HepG2 (cell line): Measurements from ENCODE around the gene CACNB4. TPM values are rescaled to one million over a fixed set of nuclear protein-coding genes. Genes with fewer than 3 reads are reported as not detected.

Experiments used
- ATAC-seq: fragments of 200-7000 bp; cut with Tn5 transposase; 3 replicates; pipeline ENCODE4 v1.9.1; 2020; ENCODE audit warnings: mild to moderate bottlenecking, moderate library complexity
- BruUV-seq: library from RNA; stranded (reverse); fragments of 400-500 nt; replicated peaks from 2 replicates; lab custom pipeline; 2021; lab: Mats Ljungman, UMichigan
- CTCF ChIA-PET: fragments of 300-600 bp; formaldehyde crosslinking; extraction: SDS; loops from one replicate; lab custom pipeline; 2021; ENCODE audit warnings: low total read pairs, inconsistent platforms, low intra/inter-chr PET ratio; lab: Yijun Ruan, JAX
- POLR2A ChIA-PET: fragments of 350-600 bp; sonication (Branson Sonifier 250); formaldehyde crosslinking; loops from one replicate; lab custom pipeline; 2020; ENCODE audit warnings: antibody characterized with exemption, inconsistent platforms; lab: Yijun Ruan, JAX
- DNase-seq: peaks from one replicate; pipeline ENCODE4 v3.0.0-alpha.2; 2015; ENCODE audit warnings: low spot score
- FAIRE-seq: peaks from 3 replicates; lab custom pipeline; 2011; peaks lifted over from hg19 to GRCh38; lab: Jason Lieb, UNC
- H2AFZ ChIP-seq: one replicate; pipeline ENCODE4 v1.6.1; 2011; ENCODE audit warnings: low read length, inconsistent platforms
- H3K27ac ChIP-seq: fragments of 300-600 bp; 3 replicates; pipeline ENCODE4 v1.8.0; 2011; ENCODE audit warnings: mixed run types, mild to moderate bottlenecking, mixed read lengths, low read length, inconsistent platforms; ENCODE audit not compliant: insufficient read depth; ENCODE audit errors: extremely low read length
- H3K27me3 ChIP-seq, 2 experiments: fragments of 200-600 bp in 1 of 2; 2 replicates in 1 of 2; 3 replicates in 1 of 2; pipeline versions ENCODE4 v1.6.0 to v1.8.0; 2011; ENCODE audit warnings: low read length in 2 of 2, mild to moderate bottlenecking in 2 of 2, moderate library complexity in 2 of 2, inconsistent platforms in 1 of 2; ENCODE audit not compliant: insufficient read depth in 2 of 2, control insufficient read depth in 1 of 2
- H3K36me3 ChIP-seq, 2 experiments: fragments of 200-600 bp in 1 of 2; replicated peaks in 1 of 2; 2 replicates in 1 of 2; 3 replicates in 1 of 2; pipeline versions ENCODE4 v1.5.1 to v1.8.0; 2011; ENCODE audit warnings: low read length in 2 of 2, inconsistent platforms in 1 of 2; ENCODE audit not compliant: insufficient read depth in 2 of 2, control insufficient read depth in 1 of 2
- H3K4me1 ChIP-seq: 2 replicates; pipeline ENCODE4 v1.5.1; 2012; ENCODE audit warnings: low read length, inconsistent platforms; ENCODE audit not compliant: insufficient read depth
- H3K4me2 ChIP-seq: 2 replicates; pipeline ENCODE4 v1.6.0; 2011; ENCODE audit warnings: low read depth, low read length, inconsistent platforms
- H3K4me3 ChIP-seq, 3 experiments: fragments of 200-600 bp in 1 of 3; sonication (generic), shearing (Covaris generic) in 1 of 3; replicated peaks in 1 of 3; 2 replicates each; pipeline ENCODE4 v1.5.1; 2011 to 2016; ENCODE audit warnings: low read length in 3 of 3, inconsistent platforms in 2 of 3, low read depth in 2 of 3, mild to moderate bottlenecking in 2 of 3, control low read depth in 1 of 3, mixed read lengths in 1 of 3; ENCODE audit not compliant: insufficient read depth in 1 of 3
- H3K79me2 ChIP-seq: one replicate; pipeline ENCODE4 v1.6.1; 2011; ENCODE audit warnings: low read length, inconsistent platforms; ENCODE audit not compliant: insufficient read depth
- H3K9ac ChIP-seq: 2 replicates; pipeline ENCODE4 v1.6.0; 2011; ENCODE audit warnings: mild to moderate bottlenecking, low read depth, low read length, inconsistent platforms; ENCODE audit not compliant: insufficient read depth
- H3K9me3 ChIP-seq: 2 replicates; pipeline ENCODE4 v1.5.1; 2012; ENCODE audit warnings: mild to moderate bottlenecking, low read length
- H4K20me1 ChIP-seq: 2 replicates; pipeline ENCODE4 v1.6.0; 2011; ENCODE audit warnings: inconsistent platforms, mild to moderate bottlenecking, low read length, moderate library complexity; ENCODE audit not compliant: insufficient read depth
- ATAD3A ChIP-seq: sonication (generic); formaldehyde crosslinking; IDR thresholded peaks from 2 replicates; pipeline ENCODE4 v1.4.0; 2020; ENCODE audit warnings: missing genetic modification reagents
- HNF1A ChIP-seq, 2 experiments: sonication (generic) in 1 of 2; formaldehyde crosslinking in 1 of 2; IDR thresholded peaks; 2 replicates each; pipeline versions ENCODE4 v1.4.0 to v1.6.1; 2016 to 2020; ENCODE audit warnings: borderline replicate concordance in 1 of 2, low read depth in 1 of 2, mild to moderate bottlenecking in 1 of 2, missing genetic modification reagents in 1 of 2
- PPARG ChIP-seq: conservative IDR thresholded peaks from 2 replicates; pipeline ENCODE4 v1.6.1; 2016; ENCODE audit warnings: missing biosample characterization, missing genetic modification reagents
- SP4 ChIP-seq: sonication (generic); formaldehyde crosslinking; IDR thresholded peaks from 2 replicates; pipeline ENCODE4 v1.8.1; 2023; ENCODE audit warnings: mild to moderate bottlenecking, missing genetic modification reagents
- TEF ChIP-seq: sonication (generic); formaldehyde crosslinking; IDR thresholded peaks from 2 replicates; pipeline ENCODE4 v1.5.0; 2020; ENCODE audit warnings: missing genetic modification reagents
- ZBED4 ChIP-seq: sonication (generic); formaldehyde crosslinking; IDR thresholded peaks from 2 replicates; pipeline ENCODE4 v1.4.0; 2020; ENCODE audit warnings: missing genetic modification reagents, borderline replicate concordance
- ZBTB39 ChIP-seq: sonication (generic); formaldehyde crosslinking; IDR thresholded peaks from 2 replicates; pipeline ENCODE4 v1.5.0; 2020; ENCODE audit warnings: missing genetic modification reagents
- ZNF280D ChIP-seq: sonication (generic); formaldehyde crosslinking; IDR thresholded peaks from 2 replicates; pipeline ENCODE4 v1.5.1; 2020; ENCODE audit warnings: mild to moderate bottlenecking, missing genetic modification reagents
- ZNF83 ChIP-seq: sonication (generic); formaldehyde crosslinking; IDR thresholded peaks from 2 replicates; pipeline ENCODE4 v1.4.0; 2020; ENCODE audit warnings: missing genetic modification reagents, mild to moderate bottlenecking, borderline replicate concordance
- WGBS: methylation state at CpG from one replicate; pipeline ENCODE4 v1.1.6; 2017; ENCODE audit warnings: low lambda C conversion rate; 5-methylcytosine and 5-hydroxymethylcytosine counted together
- in situ Hi-C: cut with HindIII; loops from 2 replicates; pipeline ENCODE4 v1.10.0; 2017; ENCODE audit warnings: low pct_unique_long_range_greater_than_20kb; ENCODE audit not compliant: extremely low pct_ligation_motif_present
- intact Hi-C: fragments of 100-400 bp; cut with micrococcal nuclease; formaldehyde crosslinking; loops from one replicate; pipeline ENCODE4 v1.10.0; 2022; ENCODE audit not compliant: unreplicated experiment
- polyA plus RNA-seq, 8 experiments: library from polyadenylated mRNA; depleted of rRNA in 3 of 8; stranded (reverse) in 7 of 8; unstranded in 1 of 8; fragments of >200 nt; fragmentation: Illumina TruSeq in 4 of 8; extraction: Trizol in 4 of 8; gene quantifications; 2 replicates each; pipeline versions ENCODE4 v1.2.1 to v1.2.3, GENCODE V29; 2011 to 2016; ENCODE audit warnings: low read depth in 4 of 8, missing spikeins in 1 of 8, mixed read lengths in 1 of 8; ENCODE audit not compliant: insufficient read depth in 1 of 8
- total RNA-seq, 5 experiments: library from RNA; depleted of rRNA; stranded (reverse); fragments of >200 nt; fragmentation: Illumina TruSeq; extraction: Trizol; gene quantifications; 2 replicates each; pipeline ENCODE4 v1.2.3, GENCODE V29; 2016; ENCODE audit warnings: low read depth in 1 of 5

Gene CACNB4
- total and polyA plus RNA-seq, 2 of the 13 experiments (the other 11 are each of a cell fraction or from before 2014, with no cell fraction given), result 5.1 to 14.3 TPM

GRCh38 chr2:152058655-152059054, 40.2 kb downstream of the CACNB4 start:
- H3K9me3 ChIP-seq, result peaks cover 9% of the 10 kb centered on the region; the same call in 1 of the 2 replicates
- DNase-seq (no peak), ATAC-seq (no peak), FAIRE-seq (no peak)
- H3K36me3 ChIP-seq, result no peaks in the 10 kb centered on the region
- H3K27me3 ChIP-seq, result peaks cover 1 to 7% of the 10 kb centered on the region in 2 experiments; a peak in 2 of 5 replicates
- no peak overlapping the region for H3K27ac ChIP-seq
- H2AFZ ChIP-seq, result no peak overlapping the region
- H3K4me2 ChIP-seq, result no peak overlapping the region
- no TSS peak for BruUV-seq
- ChIA-PET CTCF (no interaction called here), POLR2A (no interaction called here)
- H3K4me1 ChIP-seq, result no peaks in the 10 kb centered on the region
- WGBS, result 0% methylated on average over 1 of the region's 1 CpG
- in situ Hi-C loops (no loop called here), intact Hi-C loops (no loop called here)
- H4K20me1 ChIP-seq, result no peaks in the 10 kb centered on the region
- no peaks in the 10 kb centered on the region for H3K79me2 ChIP-seq
- no peak overlapping the region for H3K9ac ChIP-seq
- H3K4me3 ChIP-seq, result no peak overlapping the region
- no peak for TF ChIP-seq HNF1A (IDR thresholded peaks at IDR 0.05; ENCODE audit: low read depth)
- no peak for TF ChIP-seq HNF1A (CRISPR knock-in tag; IDR thresholded peaks at IDR 0.05; ENCODE audit: borderline replicate concordance)
- no peak for TF ChIP-seq ATAD3A
- no peak for TF ChIP-seq SP4 (CRISPR knock-in tag)
- no peak for TF ChIP-seq ZBED4
- no peak for TF ChIP-seq TEF (CRISPR knock-in tag)
- no peak for TF ChIP-seq ZNF83
- no peak for TF ChIP-seq PPARG (CRISPR knock-in tag)
- TF ChIP-seq ZNF280D (CRISPR knock-in tag), result no peak
- TF ChIP-seq ZBTB39 (CRISPR knock-in tag), result no peak
